HG03342 (cell line): ENCODE results near the gene LDLRAD4.

Source experiments
- ATAC-seq: cut with Tn5 transposase; IDR thresholded peaks from one replicate; pipeline ENCODE4 v1.9.1; 2021; ENCODE audit warnings: mild to moderate bottlenecking, moderate library complexity; ENCODE audit not compliant: unreplicated experiment

Gene LDLRAD4

DNA sequence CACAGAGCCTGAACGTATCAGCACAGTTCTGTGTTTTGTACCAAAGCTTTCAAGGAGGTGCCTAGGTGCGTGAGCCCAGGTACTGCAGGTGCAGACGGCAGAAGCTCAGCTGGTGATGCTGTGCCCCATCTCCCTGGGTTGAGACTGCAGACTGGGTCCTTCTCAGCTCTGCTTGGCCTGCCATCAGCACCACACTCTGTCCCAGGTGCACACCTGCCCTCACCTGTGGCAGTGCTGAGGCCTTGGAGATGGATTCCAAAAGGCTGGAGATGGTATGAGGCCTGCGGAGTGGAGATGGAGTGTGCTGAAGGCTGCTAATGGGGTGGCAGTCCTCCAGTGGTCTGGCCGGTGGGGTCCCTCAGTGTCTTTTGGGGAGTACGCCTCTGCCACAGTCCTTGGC lies 9.3 kb downstream of the LDLRAD4 start:
- no peak for ATAC-seq

DNA sequence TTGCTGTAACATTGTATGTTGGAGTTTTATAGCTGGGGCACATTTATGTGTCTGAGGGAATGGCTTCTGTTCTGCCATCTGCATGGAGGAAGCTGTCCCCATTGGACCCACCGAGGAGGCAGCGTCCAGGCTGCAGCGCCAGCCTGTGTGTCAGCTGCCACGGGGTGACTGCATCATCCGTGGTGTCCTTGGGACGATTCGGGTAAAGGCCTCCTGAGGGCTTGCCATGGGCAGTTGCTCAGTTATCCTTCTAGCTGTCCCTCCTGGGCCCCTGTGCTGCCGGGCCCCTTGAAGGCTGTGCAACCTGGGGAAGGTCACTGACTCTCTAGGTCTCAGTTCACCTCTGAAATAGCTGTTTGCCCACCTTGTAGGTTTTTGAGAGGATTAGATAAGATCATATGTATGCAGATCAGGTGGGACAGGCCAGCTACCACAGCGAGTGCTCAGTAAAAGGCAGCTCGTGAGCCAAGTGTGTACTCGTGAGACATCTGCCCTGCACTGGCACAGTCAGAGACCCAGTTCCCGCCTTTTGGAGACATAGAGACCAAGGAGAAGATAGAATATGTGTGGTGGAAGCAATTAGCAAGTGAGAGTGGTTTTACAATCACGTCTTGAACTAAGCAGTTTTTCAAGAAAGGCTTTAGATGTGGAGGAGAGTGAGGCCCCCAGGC lies 10.6 kb downstream of the LDLRAD4 start:
- no peak for ATAC-seq

DNA sequence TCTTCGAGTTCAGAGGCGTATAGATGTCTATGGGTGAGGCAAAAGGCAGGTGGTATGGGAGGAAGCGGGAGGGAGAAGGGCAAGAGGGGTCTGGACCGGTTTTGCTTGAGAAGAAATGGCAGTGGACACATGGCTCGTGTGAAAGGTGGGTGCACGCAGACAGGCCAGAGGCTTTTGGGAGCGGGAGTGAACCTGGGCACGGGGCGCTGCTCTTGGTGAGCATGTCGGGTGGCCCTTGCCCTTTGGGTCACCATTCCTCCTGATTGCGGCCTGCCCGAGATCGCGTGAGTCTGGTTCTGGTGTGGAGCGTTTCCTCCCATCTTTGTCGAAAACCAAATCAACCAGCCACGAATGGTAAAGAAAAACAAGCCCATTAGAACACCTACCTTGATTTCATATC lies 12.6 kb downstream of the LDLRAD4 start:
- ATAC-seq = no peak

DNA sequence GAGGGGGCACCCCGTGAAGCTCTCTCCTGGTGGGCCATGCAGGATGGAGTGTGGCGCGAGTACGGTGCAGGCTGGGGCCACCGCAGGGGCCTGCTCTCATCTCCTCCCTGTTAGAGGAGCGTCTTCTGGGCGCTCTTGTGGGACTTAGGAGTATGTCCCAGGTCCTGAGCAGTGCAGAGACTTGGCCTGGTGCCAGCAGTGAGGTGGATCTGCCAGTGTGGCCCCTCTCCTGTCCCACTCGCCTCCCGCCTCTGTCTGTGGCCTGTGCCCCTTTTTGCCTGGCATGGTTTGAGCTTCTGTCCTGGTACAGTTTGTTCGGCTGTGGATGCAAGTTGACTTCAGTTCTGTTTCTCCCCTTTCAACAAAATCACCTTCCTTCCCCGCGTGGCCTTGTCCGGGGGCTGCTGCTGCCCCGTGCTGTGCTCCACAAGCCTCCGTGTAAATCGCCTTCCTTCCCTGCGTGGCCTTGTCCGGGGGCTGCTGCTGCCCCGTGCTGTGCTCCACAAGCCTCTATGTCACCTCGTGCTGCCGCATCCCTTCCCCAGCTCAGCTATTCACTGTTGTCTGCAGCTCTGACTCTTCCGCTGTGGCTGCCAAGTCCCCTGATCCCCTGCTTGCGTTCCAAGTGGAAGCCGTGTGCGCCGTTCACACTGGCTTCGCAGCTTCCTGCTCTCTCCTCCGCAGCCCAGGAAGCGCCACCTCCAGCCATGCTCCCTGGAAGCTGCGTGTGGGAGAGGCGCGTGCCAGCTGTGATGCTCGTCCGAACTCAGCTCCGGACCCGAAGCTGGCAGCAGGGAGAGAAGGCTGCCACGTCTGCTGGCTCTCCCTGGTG lies 13.7 kb downstream of the LDLRAD4 start:
- no peak for ATAC-seq

DNA sequence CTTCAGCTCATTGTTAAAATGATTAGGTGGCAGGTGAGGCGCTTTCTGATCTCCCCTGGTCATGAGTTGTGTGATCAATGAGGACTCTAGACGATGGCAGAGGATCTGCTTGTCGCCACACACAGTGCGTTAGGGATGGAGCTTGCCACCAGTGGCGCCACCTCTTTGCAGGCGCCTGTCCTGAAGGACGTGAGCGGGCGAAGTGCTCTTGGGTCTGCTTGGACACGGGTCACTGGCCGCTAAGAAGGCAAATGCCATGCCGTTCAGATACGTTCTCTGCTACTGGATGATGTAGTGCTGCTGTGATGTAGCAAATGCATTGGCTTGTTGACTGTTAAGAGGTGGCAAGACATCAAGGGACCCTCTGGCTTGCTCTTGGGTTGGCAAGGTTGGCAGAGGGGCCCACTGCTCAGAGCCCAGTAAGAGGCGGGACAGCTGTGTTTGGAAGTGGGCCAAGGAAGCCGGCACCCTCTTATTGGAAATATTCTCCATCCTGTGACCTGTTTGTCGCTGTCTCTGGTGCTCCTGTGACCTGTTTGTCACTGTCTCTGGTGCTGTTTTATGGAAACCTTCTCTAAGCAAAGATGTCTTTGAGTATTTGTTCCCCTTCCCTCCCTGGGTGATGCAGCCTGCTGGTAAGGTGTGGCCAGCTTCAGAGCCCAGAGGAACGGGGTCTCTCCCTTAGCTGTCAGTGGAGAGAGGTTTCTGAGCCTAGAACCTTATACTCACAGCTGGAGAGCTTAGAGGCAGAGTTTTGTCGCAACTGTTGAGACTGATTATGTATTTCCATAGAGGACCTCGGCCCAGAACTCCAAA lies 14.6 kb downstream of the LDLRAD4 start:
- no peak for ATAC-seq

DNA sequence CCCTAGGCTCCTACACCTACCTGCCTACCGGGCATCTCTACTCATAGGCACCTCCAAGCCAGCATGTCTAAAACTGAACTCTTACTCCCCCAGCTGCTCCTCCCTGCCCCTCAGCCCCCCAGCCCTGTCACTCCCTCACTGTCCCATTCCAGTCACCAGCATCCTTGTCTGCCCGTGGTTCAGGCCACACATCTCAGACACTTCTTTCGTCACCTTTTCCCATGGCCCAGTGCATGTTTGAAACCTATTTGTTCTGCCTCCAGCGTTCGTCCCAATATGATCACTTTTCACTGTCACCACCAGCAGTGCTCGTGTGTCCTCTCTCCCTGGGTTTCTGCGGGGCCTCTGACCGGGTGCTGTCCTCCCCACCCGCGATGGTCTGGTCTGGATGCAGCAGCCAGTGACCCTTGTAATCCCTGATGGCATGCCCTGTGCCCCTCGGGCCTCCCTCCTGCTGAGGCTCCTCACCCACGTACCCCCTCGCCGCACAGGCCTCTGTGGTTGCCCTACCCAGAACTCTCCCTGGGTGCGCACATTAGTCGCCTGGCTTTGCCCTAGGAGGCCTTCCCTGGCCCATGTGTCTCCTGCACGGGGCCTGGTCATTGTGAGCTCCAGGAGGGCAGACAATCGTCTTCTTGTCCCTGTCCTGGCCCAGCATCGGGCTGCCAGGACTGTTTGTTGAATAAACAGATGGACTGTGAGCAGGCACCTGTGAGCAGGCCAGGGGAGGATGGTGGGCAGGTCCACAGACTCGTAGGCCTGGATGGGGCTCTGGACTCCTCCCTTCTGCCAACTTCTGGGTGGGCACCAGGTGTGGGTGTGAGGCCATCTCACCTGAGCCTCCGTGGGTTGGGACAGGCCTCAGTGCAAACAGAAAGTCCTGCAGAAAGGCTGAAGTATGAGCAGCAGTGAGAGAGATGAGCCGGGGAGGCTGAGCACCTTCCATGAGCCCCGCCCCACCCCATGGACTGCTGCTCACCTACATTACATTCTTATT lies 15.5 kb downstream of the LDLRAD4 start:
- ATAC-seq = no peak

DNA sequence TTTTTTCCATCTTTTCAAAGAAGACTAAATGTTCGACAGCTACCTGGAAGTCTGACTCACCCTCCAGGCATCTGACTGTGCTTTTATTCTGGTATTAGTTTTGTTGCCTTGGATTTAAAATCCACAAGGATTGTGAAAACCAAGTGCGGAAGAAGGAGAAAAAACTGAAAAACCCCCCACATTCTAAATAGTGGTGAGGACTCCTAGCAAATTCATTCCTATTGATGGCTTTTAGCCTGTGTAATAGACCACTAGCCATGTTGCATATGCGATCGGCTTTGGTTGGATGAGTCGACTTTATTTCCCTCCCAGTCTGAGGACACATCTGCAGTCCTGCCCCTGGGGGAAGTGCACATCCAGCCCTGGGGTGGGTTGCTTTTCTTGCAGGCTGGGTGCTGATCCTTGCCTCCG lies 16.9 kb downstream of the LDLRAD4 start:
- ATAC-seq = no peak

DNA sequence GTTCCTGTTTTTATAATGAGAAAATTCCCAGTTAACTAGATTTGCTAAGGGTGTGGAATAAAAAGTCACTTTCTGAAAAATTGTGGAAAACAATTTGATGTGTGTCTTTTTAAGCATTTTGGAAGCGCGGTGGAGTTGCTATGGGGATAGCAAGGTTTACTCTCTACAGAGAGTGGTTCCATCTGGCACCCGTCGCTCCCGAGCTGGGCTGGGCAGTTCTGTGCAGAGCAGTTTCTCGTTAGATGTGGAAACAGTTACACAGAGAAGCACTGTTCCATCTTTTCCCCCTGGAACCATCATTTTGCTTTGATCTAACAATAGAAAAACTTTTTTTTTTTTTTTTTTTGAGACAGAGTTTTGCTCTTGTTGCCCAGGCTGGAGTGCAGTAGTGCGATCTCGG lies 17.4 kb downstream of the LDLRAD4 start:
- ATAC-seq = no peak

DNA sequence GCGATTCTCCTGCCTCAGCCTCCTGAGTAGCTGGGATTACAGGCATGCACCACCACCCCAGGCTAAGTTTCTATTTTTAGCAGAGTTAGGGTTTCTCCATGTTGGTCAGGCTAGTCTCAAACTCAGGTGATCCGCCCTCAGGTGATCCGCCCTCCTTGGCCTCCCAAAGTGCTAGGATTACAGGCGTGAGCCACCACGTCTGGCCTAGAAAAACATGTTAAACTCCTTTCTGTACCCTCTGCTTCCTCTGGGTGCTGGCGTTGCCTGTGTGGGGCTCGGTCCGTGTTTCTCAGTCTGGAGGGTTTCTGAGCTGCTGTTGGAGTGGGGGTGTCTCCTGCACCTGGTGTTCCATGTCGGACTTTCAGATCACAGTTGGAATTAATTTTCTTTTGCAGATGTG lies 17.9 kb downstream of the LDLRAD4 start:
- no peak for ATAC-seq

DNA sequence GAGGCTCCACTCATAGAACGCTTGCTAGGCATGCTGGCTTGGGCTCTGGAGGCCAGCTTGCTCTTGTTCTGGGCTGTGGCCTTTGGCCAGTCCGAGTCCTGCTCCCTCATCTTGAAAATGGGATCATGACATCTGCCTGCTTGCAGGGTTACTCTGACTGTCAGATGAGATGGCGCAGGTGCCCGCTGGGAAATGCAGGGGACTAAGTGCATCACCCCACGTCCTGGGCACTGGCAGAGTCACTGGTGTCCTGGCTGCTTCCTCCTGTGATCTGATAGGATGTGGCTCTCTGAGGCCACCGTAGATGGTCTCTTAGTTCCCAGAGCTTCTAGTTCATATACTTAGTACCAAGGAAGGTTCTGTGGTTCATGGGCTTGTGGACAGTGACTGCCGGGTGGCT lies 18.5 kb downstream of the LDLRAD4 start:
- ATAC-seq = no peak

DNA sequence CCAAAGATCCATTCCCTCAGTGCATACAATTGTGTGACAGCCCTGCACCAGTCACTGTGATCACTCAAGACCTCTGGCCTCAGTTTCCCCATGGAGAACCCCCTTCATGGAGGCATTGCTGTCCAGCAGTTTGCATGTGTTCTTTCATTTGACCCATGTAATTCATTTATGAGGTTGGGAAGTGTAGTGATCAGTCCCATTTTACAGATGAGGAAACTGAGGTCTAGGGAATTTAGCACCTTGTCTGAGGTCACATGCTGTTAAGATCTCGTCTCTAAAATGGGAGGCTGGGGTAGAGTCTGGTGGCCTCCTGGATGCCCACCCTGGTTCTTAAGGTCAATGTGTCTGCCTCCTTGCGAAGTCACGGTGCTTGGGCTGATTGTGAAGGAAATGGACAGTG lies 19.1 kb downstream of the LDLRAD4 start:
- no peak for ATAC-seq

DNA sequence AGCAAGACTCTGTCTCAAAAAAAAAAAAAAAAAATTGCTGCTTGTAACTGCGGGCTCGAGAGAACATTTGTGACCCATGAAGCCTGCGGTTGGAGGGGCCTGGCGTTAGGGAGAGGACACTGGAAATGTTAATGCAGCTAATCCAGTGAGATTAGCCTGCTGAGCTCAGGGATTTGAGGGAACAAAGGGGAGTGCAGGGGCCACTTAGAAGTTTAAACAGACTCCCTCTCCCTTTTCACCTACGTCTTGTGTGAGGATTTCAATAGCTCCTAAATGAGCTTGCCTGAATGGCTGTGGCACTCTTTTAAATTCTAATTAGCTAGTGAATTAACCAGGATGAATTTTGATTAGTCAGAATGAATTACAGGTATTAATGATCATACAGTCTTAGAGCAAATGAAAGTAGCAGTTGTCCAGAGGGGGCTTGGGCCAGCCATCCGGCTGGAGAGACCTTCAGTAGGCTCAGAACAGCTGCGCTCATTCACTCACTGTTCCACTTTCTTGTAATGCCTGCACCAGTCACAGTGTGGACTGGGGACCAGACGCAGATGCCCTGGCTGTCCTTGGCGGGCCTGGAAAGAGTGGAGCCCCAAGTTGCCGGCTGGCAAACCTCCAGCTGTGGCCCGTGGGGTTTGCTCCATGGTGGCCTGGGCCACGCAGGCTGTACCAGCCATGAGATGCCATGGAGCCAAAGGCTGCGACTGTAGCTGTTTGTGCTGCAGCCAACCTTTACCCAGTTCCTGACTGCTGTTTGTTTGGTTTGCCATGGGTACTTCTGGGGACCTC lies 20.8 kb downstream of the LDLRAD4 start:
- ATAC-seq = no peak

DNA sequence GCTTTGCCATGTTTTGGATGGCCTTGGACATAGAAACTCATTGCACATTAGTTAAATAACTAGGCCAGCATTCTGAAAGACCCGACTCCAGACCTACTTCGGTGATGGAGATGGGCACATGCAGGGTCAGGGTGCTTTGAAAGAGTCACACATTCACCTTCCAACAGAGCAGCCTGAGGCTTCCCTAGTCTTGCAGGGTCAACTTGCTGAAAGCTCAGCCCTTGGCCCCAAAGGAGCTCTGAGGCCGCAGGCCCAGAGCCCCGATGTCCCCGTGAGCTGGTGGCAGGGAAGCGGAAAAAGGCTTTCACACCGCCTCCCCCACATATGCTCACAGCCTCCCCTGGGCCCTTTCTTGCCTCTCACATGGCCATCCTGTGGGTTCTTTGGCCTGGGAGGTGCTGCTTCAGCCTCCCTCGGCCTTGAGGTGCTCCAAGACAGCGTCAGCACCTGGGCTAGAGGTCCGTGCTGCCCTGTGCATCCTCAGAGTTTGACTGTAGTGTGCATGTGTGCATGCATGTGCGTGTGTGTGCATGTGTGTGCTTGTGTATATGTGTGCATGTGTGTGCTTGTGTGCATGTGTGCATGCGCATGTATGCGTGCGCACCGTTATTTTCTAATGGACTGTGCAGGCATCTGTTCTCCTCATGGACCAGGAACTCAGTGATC lies 21.6 kb downstream of the LDLRAD4 start:
- no peak for ATAC-seq

DNA sequence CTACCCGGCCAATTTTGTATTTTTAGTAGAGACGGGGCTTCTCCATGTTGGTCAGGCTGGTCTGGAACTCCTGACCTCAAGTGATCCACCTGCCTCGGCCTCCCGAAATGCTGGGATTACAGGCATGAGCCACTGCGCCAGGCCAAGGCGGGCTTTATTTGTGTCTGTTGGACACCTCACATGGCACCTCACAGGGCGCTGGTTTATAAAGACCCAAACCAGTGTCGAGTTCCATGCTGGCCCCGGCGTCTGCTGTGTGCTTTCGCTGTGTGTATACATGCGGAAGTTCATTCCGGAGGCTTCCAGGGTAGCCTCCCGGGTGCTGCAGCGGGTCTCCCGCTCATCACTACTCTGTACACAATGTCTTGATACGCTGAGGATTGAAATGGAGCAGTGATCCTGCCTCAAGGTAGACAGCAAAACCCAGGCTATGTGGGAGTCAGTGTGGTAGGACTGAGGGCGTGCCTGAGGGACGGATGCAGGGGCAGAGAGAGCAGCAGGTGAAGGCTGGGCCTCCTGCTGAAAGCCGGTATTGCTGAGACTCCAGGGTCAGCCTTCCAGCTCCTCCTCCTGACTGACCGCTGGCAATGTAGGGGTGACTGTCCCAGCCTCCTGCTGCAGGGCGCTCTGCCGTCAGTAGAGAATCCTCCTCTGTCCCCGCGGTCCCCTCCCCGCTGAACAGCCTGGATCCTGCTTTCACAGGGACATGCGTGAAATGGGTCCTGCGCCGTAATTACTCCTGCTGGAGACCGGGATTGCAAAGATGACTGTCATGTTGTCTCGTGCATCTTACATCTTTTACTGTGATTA lies 22.7 kb downstream of the LDLRAD4 start:
- ATAC-seq = no peak

DNA sequence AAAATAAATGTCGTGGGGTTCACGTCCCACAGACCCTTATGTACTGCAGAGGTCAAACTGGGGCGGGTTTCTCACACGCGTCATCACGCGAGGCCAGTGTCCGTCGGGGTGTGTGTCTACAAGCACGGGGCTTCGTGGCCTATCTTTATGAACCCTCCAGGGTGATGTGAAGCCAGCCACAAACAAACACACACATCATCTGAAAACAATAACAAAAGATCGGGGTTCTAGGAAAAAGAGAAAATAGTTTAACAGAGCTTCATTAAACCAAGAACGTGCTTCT lies 23.3 kb downstream of the LDLRAD4 start:
- ATAC-seq = no peak

DNA sequence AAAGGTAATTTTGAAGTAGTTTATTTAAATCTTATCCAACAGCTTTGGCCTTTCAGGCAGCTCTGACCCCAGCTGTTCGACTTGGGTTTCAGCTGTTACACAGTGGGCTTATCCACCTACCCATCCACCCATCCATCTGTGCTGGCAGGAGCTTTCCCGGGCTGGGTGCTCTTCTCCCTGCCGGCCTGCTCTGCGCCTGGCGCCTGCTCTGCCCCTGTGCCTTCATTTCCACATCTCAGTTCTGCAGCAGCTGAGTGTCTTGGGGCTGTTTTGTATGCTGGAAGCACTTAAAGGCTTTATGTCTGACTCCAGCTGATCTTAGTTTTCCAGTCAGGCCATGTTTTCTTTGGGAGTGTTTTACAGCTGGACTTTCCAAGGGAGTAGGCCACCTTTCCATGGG lies 24.2 kb downstream of the LDLRAD4 start:
- ATAC-seq = no peak

DNA sequence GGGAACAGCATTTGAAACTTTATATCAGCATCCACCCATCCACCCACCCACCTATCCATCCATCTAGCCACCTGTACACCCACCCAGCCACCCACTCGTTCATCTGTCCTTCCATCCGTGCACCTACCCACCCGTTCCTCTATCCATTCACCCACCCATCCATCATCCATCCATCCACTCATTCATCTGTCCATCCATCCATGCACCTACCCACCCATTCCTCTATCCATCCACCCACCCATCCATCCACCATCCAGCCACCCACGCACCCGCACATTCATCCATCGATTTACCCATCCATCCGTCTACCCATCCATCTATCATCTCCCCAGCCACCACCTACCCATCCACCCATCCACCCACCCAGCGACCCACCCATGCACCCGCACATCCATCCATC lies 24.8 kb downstream of the LDLRAD4 start:
- ATAC-seq = no peak

DNA sequence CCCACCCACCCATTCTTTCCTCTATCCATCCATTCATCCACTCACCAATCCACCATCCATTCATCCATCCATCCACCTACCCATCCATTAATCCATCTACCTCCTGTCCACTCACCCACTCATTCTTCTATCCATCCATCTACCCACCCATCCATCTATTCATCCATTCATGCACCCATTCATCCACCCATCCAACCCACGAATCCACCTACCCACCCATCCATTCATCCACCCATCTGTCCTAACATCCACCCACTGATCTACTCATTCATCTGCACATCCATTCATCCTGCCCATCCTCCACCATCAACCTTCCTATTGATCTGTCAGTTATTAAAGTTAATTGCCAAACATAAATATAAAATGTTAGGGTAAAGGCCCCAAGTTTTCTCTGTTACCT lies 25.6 kb downstream of the LDLRAD4 start:
- ATAC-seq = no peak
